GM12801 (cell line): ENCODE measurements around the gene BRCA1.

Experiments used
- CTCF ChIP-seq: IDR thresholded peaks from one replicate; pipeline ENCODE4 v1.5.1; 2011; ENCODE audit warnings: control low read depth; ENCODE audit not compliant: insufficient read length; ENCODE audit errors: extremely low read depth

BRCA1 gene

GRCh38 chr17:42997984-42998938, 126.9 kb downstream of the BRCA1 start, which contains the start of gene RPL27:
Gene RPL27, plus strand, starts transcription at chr17:42998419. Its CDS starts 332 bp downstream, at chr17:42998751.
- TF ChIP-seq CTCF: no peak

GRCh38 chr17:42997390-42997983, 127.7 kb downstream of the BRCA1 start:
- no peak for TF ChIP-seq CTCF
